ENCODE measurements around the gene UTF1.
"Not testable (repeated sequence)": the region's sequence is repeated elsewhere in the genome, so short reads cannot be mapped to it uniquely, and the experiment has no call there.

UTF1 gene

DNA sequence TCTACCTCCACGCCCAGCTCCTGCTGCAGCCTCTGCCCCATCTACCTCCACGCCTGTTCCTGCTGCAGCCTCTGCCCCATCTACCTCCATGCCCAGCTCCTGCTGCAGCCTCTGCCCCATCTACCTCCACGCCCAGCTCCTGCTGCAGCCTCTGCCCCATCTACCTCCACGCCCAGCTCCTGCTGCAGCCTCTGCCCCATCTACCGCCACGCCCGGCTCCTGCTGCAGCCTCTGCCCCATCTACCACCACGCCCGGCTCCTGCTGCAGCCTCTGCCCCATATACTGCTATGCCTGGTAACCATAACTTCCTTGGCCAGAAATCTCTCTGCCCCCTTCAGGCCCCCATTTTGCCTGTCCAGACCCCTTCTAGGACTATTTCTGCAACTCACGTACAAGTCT, 35.0 kb downstream of the UTF1 start:
- not testable (repeated sequence) for DNase-seq (ENCODE audit: low read depth in 2 of 2)

DNA sequence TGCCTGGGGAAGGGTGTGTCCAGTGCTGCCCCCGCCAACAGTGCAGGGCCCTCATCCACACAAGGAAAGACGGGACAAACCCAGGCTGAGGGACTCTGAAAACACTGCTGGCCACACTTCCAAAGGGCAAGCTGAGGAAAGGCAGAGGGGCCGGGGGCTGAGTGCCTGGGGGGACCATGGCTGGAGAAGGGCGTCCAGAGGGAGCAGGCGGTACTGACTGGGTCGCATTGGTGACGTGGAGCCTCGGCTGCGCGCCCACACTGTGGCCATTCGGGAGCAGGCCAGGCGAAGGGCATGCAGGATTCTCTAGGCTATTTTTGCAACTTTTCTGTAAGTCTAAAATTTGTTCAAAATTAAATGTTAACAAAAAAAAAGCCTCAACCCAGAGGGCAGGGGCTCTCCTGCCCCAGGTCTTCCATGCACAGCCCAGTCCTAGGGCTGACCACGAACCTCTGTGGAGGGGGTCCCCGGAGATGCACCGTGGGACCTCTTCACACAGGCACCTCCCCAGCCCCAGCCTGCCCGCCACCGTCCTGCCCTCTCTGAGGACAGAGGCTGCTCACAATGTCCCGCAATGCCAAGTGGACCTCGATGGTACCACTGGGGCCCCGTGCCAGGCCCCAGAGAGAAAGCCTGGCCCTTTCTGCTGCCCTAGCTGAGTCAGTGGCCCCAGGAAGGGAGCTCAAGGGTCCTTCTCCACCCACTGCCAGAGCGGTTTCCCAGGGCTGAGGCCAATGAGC, 36.2 kb downstream of the UTF1 start:
- DNase-seq (ENCODE audit: low read depth in 2 of 2) = no peak

DNA sequence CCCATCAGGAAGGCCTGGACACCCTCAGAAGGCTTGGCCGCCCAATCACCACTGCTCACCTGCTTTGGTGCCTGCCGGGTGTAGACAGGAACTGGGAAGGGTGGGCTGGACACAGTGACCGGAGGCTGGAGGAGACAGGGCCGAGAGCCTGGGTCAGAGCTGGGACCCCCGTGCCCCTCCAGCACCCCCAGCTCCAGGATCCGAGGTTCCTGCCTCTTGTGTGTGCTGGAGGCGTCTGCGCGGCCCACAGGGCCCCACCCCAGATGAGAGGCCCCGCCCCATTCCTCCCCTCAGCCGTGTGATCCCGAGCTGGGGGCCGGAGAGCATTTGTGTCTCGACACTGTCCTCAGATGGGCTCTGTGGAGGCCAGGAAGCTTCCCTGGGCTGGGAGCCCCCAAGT, 37.3 kb downstream of the UTF1 start:
- DNase-seq (ENCODE audit: low read depth in 2 of 2) = no peak

- no peak for DNase-seq (ENCODE audit: low read depth in 2 of 2)
These were observed 37.8 kb downstream of the UTF1 start for GRCh38 chr10:133267829-133268228.

DNA sequence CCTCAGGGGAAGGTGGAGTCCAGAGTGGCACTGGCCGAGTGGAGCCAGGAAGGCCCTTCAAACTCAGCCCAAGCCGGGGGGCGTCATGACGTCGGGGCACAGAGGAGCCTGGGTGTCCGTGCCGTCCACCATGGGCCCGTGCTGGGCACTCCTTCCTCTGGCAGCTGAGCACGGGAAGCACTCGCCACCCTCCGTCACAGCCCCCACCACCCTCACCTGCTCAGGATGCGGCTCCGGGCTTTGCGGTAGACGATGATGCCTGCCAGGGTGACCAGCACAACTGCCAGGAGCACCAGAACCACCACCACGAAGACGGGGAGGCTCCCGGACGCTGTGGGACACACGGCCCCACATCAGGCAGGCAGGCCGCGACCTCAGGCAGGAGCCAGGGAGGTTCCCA, 38.5 kb downstream of the UTF1 start:
- no peak for DNase-seq (ENCODE audit: low read depth in 2 of 2)

DNA sequence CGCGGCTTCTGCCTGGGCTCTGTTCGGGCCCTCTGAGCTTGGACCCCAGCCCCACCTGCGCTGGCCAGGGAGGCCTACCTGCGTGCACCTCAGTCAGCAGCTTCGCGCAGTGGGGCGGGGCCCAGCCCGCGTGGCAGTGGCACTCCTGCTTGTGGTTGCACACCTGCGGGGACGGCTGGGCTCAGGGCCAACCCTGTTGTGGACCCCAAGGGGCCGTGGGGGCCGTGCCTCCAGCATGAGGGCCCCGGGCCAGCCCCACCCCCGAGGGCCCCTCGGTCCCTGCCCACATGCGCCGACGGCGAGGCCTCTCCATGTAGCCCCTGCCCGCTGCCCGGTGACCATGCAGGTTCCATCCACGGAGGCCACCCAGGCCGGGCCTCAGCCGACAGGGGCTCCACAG, 39.4 kb downstream of the UTF1 start:
- DNase-seq (ENCODE audit: low read depth in 2 of 2) = no peak

DNA sequence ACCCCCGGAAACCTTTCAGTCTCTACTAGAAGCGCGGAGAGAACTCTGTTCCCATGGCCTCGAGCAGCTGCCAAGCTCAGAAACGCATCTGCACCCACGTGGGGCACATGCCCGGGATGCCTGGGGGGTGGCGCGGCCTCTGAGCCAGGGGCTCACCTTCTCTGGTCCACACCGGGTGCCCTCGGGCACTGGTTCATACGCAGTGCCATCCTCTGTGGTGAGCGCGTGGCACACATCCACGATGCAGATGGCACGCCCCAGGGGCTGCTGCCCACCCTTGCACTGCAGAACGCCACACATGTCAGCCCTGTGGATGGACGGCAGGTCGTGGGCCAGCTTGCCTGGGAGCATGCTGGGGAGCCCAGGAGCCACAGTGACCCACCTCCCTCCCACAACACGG, 40.2 kb downstream of the UTF1 start:
- DNase-seq (ENCODE audit: low read depth in 2 of 2) = no peak

DNA sequence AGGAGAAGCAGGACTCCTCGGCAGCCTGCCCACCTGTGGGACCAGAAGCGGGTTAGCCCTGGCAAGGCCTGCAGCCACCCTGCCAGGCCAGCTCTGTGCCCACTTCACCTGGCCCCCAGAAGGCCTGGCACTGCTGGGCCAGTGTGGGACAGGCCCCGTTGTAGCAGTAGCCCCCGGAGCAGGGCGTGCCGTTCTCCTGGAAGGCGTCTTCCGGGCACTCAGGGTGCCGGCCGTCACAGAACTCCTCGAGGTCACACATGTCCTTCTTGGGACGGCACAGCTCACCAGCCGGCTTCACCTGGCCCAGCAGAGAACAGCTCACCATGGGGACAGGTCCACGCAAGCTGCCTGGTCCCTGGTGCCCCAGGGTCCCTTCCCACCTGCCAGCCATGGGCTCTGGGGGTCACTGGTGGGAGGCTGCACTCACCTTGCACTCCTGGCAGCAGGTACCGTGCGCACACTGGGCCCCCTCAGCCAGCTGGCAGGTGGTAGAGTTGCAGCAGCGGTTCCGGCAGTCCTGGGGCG, 40.8 kb downstream of the UTF1 start:
- no peak for DNase-seq (ENCODE audit: low read depth in 2 of 2)

GRCh38 chr10:133271521-133272300, 41.7 kb downstream of the UTF1 start:
- DNase-seq (ENCODE audit: low read depth in 2 of 2) = no peak

- no peak for DNase-seq (ENCODE audit: low read depth in 2 of 2)
These were observed 42.4 kb downstream of the UTF1 start for GRCh38 chr10:133272301-133272963.

- DNase-seq (ENCODE audit: low read depth in 2 of 2) = no peak
These were observed 43.0 kb downstream of the UTF1 start for GRCh38 chr10:133272964-133273420.

DNA sequence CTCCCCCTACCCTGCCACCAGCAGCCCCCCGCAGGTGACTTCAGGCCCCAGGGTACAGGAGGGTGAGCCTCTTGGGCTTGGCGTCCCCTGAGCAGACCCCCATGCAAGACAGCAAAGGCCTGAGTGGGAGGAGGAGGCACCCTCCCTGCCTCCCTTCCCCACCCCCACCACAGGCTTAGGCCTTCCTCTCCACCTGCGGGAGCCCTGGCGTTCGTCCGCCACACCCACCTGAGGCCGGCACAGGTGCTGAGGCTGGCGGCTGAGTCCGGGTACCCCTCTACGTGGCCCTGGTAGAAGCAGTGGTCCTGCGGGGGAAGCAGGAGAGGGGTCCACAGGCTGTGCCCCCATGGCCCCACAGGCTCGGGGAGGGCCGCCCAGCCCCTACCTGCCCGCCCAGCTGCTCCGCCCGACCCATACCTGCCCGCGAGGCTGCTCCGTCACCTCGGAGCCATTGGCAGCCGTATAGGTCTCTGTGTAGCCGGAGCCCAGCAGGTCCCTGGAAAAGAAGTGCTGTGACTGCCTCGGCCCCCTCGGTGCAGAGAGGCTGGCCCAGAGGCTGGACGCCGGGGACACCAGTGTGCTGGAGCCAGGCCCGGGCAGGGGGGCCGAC, 43.6 kb downstream of the UTF1 start:
- DNase-seq (ENCODE audit: low read depth in 2 of 2) = no peak

DNA sequence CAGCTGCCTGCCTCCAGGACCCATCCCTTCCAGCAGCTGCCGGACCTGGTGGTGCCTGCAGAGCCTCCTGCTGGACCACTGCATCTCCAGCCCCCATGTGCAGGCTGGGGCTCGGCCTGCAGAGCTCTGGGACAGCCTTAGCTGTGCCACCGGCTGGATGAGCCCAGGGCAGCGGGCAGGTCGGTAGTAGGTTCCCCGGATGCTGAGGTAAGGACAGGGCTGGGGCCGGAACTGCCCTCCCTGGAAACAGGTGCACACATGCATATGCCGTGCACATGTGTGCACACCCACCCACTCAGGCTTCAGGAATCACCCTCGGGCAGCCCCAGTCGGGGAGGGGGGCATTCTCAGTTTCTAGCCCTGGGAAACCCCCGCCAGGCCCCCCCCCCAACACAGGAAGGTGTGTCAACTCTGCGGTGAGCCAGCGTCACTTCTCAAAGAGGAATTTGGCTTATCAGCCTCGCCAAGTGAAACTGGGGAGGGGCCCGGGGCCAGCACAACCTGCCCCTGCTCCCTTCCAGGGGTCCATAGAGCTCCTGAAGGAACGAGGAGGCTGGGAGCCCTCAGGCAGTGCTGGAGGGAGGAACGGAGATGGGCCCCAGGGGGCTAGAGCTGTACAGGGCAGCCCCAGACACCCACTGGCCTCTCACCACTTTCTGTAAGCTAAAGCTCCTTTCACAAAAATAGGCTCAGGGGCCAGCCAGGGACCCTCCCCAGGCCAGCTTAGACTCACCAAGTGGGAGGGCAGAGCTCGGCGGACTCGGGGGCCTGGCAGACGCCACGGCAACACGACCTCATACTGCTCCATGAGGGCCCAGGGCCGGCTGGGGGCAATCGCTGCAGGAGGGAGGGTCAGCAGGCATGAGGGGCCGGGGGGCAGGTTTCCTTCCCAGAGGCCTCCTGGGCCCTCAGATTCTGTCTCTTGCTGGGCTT, 45.0 kb downstream of the UTF1 start:
- DNase-seq (ENCODE audit: low read depth in 2 of 2) = peak; percentile 55 to 61

DNA sequence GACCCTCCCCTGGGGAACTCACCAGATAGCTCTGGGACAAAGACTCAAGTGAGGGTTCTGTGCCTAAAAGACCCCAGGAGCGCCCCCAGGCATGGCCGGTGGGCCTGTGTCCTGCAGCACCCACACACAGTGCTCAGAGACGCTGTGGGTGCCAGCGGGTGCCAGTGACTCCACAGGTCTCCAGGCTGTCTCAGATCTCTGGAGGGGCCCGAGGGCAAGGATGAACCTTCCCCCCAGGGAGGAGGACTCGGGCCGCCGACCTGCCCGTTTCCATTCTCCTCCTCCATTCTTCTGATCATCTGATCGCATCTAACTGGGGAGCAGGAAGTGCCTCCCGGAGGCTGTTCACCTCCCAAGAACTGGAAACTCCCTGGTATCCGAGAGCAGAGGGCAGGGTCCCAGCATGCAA, 45.7 kb downstream of the UTF1 start:
- no peak for DNase-seq (ENCODE audit: low read depth in 2 of 2)

- DNase-seq (ENCODE audit: low read depth in 2 of 2) = no peak
These were observed 46.0 kb downstream of the UTF1 start for GRCh38 chr10:133276100-133276434.

DNA sequence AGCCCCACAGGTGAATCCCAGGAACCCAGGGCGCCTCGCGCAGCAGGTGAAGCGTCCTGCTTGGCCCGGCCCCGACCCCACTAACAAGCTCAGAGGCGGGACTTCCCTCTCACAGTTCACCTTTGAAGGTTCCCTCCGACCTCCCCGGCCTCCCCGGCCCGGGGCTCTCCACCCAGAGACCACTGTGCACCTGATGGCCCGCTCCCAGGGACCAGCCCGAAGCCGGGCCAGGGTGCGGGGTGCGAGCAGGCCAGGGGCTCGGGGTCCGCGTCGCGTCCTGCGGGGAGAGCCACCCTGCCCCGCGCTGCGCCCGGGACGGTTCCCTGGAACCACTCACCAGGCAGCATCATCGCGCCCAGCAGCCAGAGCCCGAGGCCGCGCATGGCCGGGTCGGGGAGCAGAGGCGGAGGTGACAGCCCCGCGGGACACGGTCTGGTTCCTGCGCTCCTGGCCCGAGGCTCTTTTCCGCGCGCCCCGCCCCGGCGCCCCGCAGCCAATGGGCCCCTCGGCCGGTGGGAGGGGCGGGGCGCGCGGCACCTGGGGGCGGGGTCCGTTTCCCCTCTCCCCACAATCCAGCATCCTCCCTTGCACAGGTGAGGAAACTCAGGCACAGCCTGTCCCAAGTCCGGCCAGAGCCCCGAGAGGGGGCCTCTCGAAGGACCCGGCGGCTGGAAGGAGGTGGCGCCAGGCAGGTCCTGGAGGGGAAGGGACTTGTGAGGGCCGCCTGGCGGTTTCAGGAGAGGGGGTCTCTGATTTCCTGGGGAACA, 46.6 kb downstream of the UTF1 start, which contains the start of gene ADAM8:
TSS of gene ADAM8 (minus strand) at position 434 of the 767 bp plus-strand sequence. CDS start at position 383, 51 bp downstream.
- DNase-seq (ENCODE audit: low read depth in 2 of 2) = peak in 1 of 2 donors; percentile 42

DNA sequence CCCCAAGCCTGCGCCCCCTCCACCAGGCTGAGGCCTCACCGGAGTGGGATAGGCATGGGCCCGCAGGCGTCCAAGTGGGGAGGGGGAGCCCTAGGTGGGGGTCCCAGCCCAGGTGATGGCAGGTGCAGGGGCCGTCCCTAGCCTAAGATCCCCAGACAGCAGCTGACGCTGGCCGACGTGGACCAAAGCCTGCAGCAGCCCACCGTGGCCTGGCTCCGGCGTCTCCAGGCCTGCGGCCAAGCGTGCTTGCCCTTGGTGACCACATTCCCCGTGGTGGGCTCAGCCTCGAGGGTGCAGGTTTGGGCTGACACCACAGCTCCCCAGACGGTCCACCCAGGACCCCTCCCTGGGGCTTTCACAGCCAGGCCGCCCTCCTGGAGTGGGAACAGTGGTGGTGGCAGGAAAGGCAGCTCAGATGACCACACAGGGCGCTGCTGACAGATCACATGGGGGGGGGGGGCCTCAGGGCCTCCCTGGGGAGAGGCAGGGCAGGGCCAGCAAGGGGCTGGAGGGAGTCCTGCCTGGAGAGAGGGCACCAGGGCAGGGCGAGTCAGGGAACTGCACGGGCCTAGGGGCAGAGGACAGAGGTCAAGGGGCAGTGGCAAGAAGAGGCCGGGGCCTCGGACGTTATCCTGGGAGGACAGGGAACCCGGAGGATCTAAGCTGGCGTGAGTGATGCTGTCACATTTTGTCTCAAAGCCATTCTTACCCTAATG, 47.4 kb downstream of the UTF1 start:
- no peak for DNase-seq (ENCODE audit: low read depth in 2 of 2)

GRCh38 chr10:133277993-133278576, 48.1 kb downstream of the UTF1 start:
- no peak for DNase-seq (ENCODE audit: low read depth in 2 of 2)
